Pancreas (tissue), 10 donors: Measurements from ENCODE around the gene DOCK4. TPM values are rescaled to one million over a fixed set of nuclear protein-coding genes. Genes with fewer than 3 reads are reported as not detected.

Experiments
- ATAC-seq, 4 donors: fragments of 200-7000 bp; cut with Tn5 transposase; one replicate each; pipeline versions ENCODE4 v1.8.0 to v1.9.1; 2020; ENCODE audit warnings: mild to moderate bottlenecking in 4 of 4, moderate library complexity in 4 of 4
- DNase-seq, 6 donors: peaks; one replicate each; pipeline ENCODE4 v3.0.0-alpha.2; 2020
- FAIRE-seq: peaks from 2 replicates; lab custom pipeline; 2012; peaks lifted over from hg19 to GRCh38; lab: Jason Lieb, UNC
- H3K27ac ChIP-seq, 4 donors: fragments of 200-600 bp; sonication (generic); 1 replicate in 3 of 4; 2 replicates in 1 of 4; pipeline versions ENCODE4 v1.5.0 to v1.8.0; 2020
- H3K27me3 ChIP-seq, 4 donors: fragments of 200-600 bp; one replicate each; pipeline ENCODE4 v1.8.0; 2021
- H3K36me3 ChIP-seq, 3 donors: fragments of 200-600 bp; sonication (generic) in 1 of 3; one replicate each; pipeline versions ENCODE4 v1.5.0 to v1.8.0; 2020 to 2021
- H3K4me1 ChIP-seq, 3 donors: fragments of 200-600 bp; one replicate each; pipeline ENCODE4 v1.8.0; 2021
- H3K4me3 ChIP-seq, 4 donors: fragments of 200-600 bp; sonication (generic) in 2 of 4; one replicate each; pipeline versions ENCODE4 v1.5.0 to v1.8.0; 2020 to 2021
- H3K9me3 ChIP-seq, 4 donors: fragments of 200-600 bp; one replicate each; pipeline ENCODE4 v1.8.0; 2021
- WGBS, 2 donors: extraction: QIAGEN DNeasy Blood & Tissue Kit; methylation state at CpG; one replicate each; pipeline ENCODE4 v1.1.7; 2013; 5-methylcytosine and 5-hydroxymethylcytosine counted together
- intact Hi-C, 3 donors: fragments of 100-400 bp; cut with DNase I; formaldehyde crosslinking; loops; one replicate each; pipeline versions ENCODE4 v1.11.1 to v1.14.2; 2022
- polyA plus RNA-seq, 2 donors: library from polyadenylated mRNA; stranded (reverse); fragments of 200-250 nt; gene quantifications; one replicate each; pipeline ENCODE4 v1.2.3, GENCODE V29; 2013
- total RNA-seq, 6 donors: library from RNA; stranded (reverse); fragmentation: NEBNext Ultra II Directional in 4 of 6; extraction: Animal tissue kit (Norgen Biotek cat#: 25700) in 4 of 6; gene quantifications; one replicate each; pipeline versions ENCODE4 v1.2.1 to v1.2.4, GENCODE V29; 2021 to 2023
- TF ChIP-seq, protein P1 (sequence below), 4 donors: fragments of 200-600 bp; sonication (generic) in 3 of 4; IDR thresholded peaks; one replicate each; pipeline versions ENCODE4 v1.5.0 to v1.8.0; 2021; ENCODE audit warnings: antibody characterized with exemption in 4 of 4
- donor health status: healthy with polysubstance abuse.
- donor health status: DM: no; HTN: no; CAD: no; lungs with moderate emphysema.
- donor health status: DM: no; HTN: no; CAD: no.
- donor health status: control.
- donor health status: control.
- donor health status: Bipolar disorder and iron deficiency.
- donor health status: DM: yes; HTN: yes; CAD: no.
- donor health status: DM: no; HTN: no; CAD: no.
- donor health status: DM: no; HTN: no; CAD: no.
- donor health status: DM: yes; HTN: yes; CAD: no.

Gene DOCK4
- total and polyA plus RNA-seq, 8 donors, result 5.4 to 15.5 (median 6.1) TPM

GRCh38 chr7:112135815-112136214 is 70.4 kb downstream of the DOCK4 start:
- TF ChIP-seq, protein P1, sequence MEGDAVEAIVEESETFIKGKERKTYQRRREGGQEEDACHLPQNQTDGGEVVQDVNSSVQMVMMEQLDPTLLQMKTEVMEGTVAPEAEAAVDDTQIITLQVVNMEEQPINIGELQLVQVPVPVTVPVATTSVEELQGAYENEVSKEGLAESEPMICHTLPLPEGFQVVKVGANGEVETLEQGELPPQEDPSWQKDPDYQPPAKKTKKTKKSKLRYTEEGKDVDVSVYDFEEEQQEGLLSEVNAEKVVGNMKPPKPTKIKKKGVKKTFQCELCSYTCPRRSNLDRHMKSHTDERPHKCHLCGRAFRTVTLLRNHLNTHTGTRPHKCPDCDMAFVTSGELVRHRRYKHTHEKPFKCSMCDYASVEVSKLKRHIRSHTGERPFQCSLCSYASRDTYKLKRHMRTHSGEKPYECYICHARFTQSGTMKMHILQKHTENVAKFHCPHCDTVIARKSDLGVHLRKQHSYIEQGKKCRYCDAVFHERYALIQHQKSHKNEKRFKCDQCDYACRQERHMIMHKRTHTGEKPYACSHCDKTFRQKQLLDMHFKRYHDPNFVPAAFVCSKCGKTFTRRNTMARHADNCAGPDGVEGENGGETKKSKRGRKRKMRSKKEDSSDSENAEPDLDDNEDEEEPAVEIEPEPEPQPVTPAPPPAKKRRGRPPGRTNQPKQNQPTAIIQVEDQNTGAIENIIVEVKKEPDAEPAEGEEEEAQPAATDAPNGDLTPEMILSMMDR (IDR thresholded peaks at IDR 0.05), result no peak
- Histone ChIP-seq H3K27me3 (no peaks in the 10 kb centered on the region), H3K36me3 (no peaks in the 10 kb centered on the region), H3K4me3 (no peak overlapping the region), H3K4me1 (peaks cover 0 to 7% (median 0%) of the 10 kb centered on the region in 3 donors), H3K27ac (no peak overlapping the region), H3K9me3 (no peaks in the 10 kb centered on the region)
- intact Hi-C loops, result no loop called here
- 66 to 76% methylated on average over 1 of the region's 1 CpG for WGBS, 2 donors
- DNase-seq (no peak), ATAC-seq (no peak), FAIRE-seq (no peak)

DNA sequence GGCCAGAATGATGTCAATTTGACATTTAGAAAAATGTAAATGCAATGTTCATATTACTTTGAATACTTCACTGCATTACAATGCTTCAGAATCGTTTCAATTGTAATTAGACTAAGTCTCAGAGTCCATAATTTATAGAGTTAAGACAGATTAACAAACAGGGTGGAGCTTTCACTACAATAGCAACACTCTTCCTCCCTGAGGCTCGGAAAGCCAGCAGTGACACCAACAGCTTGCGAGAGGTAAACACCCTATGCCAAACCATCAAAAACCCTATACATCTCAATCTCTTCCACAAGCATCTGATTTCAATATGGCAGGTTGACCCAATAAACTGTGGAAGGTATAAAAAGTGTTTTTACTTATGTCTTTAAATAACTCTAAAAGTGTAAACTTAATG is 72.2 kb downstream of the DOCK4 start:
- TF ChIP-seq, protein P1 (IDR thresholded peaks at IDR 0.05), result no peak
- Histone ChIP-seq H3K4me3 (no peak overlapping the region), H3K27me3 (no peaks in the 10 kb centered on the region), H3K4me1 (peaks cover 0 to 13% (median 0%) of the 10 kb centered on the region in 3 donors), H3K27ac (no peak overlapping the region), H3K9me3 (no peaks in the 10 kb centered on the region), H3K36me3 (no peaks in the 10 kb centered on the region)
- FAIRE-seq, result no peak
- 76 to 91% methylated on average over 3 of the region's 3 CpGs for WGBS, 2 donors
- ATAC-seq, result no peak
- intact Hi-C loops, result no loop called here
- no peak for DNase-seq

DNA sequence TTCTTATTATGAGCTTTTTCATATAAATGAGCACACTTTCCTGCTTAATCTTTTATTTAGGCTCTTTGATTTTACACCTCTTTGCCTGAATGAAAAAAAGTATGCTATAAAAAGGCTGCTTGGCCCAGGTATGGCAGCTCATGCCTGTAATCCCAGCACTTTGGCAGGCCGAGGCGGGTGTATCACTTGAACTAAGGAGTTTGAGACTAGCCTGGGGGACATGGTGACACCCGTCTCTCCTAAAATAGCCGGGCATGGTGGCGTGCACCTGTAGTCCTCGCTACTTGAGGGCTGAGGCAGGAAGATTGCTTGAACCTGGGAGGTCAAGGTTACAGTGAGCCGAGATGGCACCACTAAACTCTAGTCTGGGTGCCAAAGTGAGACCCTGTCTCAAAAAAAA is 72.9 kb downstream of the DOCK4 start:
- Histone ChIP-seq H3K4me3 (no peak overlapping the region), H3K4me1 (peaks cover 0 to 13% (median 0%) of the 10 kb centered on the region in 3 donors), H3K27me3 (no peaks in the 10 kb centered on the region), H3K36me3 (no peaks in the 10 kb centered on the region), H3K9me3 (no peaks in the 10 kb centered on the region), H3K27ac (no peak overlapping the region)
- 96 to 97% methylated on average over 7 of the region's 7 CpGs for WGBS, 2 donors
- TF ChIP-seq, protein P1 (IDR thresholded peaks at IDR 0.05), result no peak
- no peak for FAIRE-seq
- intact Hi-C loops, result no loop called here
- no peak for ATAC-seq
- DNase-seq, result peak in 1 of 6 donors; percentile 27

DNA sequence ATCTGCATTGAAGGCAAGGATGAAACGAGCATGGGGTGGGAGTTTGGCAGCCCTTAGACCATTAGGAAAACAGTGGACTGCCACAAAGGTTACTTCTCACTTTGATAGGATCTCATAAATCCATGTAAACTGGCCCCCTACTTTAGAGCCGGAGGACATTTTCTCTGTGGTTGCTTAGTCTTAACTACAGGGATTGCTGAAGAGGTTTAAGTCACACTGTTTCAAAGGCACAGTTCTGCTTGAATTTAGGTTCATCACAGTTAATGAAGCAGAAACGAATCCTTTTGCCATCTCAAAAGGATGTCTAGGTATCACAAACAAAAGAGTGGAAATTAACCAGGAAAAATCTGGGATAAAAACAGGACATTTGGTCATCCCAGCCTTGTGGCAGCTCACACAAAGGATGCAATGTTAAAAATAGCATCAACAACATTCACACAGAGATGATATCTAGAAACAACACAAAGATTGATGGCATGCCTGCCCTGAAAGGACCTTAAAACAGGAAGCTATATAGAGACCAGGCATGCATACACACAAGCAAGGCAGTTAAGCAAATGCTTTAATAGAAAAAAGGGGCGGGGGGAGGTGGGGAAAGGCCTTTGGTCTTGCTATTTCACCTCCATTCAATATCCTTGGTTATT is 74.0 kb downstream of the DOCK4 start:
- intact Hi-C loops, result no loop called here
- 72 to 77% methylated on average over 4 of the region's 4 CpGs for WGBS, 2 donors
- Histone ChIP-seq H3K4me3 (no peak overlapping the region), H3K9me3 (no peaks in the 10 kb centered on the region), H3K36me3 (no peaks in the 10 kb centered on the region), H3K4me1 (peaks cover 0 to 13% (median 0%) of the 10 kb centered on the region in 3 donors), H3K27me3 (no peaks in the 10 kb centered on the region), H3K27ac (no peak overlapping the region)
- DNase-seq, result no peak
- TF ChIP-seq, protein P1 (IDR thresholded peaks at IDR 0.05), result no peak
- no peak for ATAC-seq
- FAIRE-seq, result no peak

DNA sequence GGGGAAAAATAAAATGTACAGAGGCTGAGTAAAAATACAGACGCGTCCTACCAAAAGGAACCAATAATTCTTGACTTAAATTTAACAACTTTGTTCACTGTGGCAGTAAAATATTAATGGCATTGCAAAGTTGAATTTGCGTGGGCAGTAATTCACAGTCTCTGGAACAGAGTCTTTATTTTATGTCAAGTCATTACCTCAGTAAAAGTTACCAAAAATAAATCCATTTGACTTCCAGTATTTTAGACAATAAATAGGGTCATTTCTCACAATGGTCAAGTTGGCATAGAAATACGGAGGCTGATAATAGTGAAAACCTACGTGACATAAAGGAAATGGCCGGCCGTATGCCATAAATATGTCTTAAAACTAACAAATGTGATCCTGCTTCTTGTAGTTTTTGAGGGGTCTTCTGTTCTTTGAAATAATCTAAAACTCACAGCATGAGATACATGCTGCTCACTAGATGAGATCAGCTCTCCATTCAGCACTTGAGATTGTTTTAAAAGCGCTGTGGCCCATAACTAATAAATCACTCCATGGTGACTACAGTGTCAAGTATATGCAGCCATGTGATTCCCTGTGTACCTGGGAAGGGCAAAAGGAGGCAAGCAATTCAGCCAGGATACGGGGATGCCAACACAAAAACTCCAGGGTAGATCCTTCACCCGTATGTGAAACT is 75.3 kb downstream of the DOCK4 start:
- TF ChIP-seq, protein P1 (IDR thresholded peaks at IDR 0.05), result no peak
- no peak overlapping the region for H3K4me3 ChIP-seq
- no peaks in the 10 kb centered on the region for H3K36me3 ChIP-seq
- intact Hi-C loops, result no loop called here
- WGBS, 2 donors, result 86 to 93% methylated on average over 10 of the region's 10 CpGs
- H3K27ac ChIP-seq, result no peak overlapping the region
- peaks cover 0 to 9% (median 0%) of the 10 kb centered on the region in 3 donors for H3K4me1 ChIP-seq
- no peaks in the 10 kb centered on the region for H3K9me3 ChIP-seq
- peak in 1 of 4 donors; percentile 26 for ATAC-seq
- no peak for DNase-seq
- FAIRE-seq, result no peak
- no peaks in the 10 kb centered on the region for H3K27me3 ChIP-seq
